ENCODE results near the gene ATP5MC2.
"Not testable (repeated sequence)": the region's sequence is repeated elsewhere in the genome, so short reads cannot be mapped to it uniquely, and the experiment has no call there.

The ATP5MC2 gene

GRCh38 chr12:53675701-53676607, at the start of gene ATP5MC2:
TSS of gene ATP5MC2 (minus strand) at chr12:53676083. CDS start at chr12:53672614, 3,469 bp downstream.
- peaks cover 25% of the 10 kb centered on the region for H3K36me3 Mint-ChIP-seq (ENCODE audit: low read depth)
- H3K9me3 Mint-ChIP-seq, result no peaks in the 10 kb centered on the region
- H3K27ac Mint-ChIP-seq, result peak within 1 kb of the TSS; percentile 92
- peak within 1 kb of the TSS; percentile 88 for H3K4me3 Mint-ChIP-seq
- peaks cover 36% of the 10 kb centered on the region for H3K27me3 Mint-ChIP-seq (ENCODE audit: low read depth)
- H3K4me1 Mint-ChIP-seq (ENCODE audit: low read depth), result peaks cover 23% of the 10 kb centered on the region

- H3K4me1 Mint-ChIP-seq (ENCODE audit: low read depth), result peaks cover 19% of the 10 kb centered on the region
- H3K4me3 Mint-ChIP-seq, result no peak overlapping the region
- H3K9me3 Mint-ChIP-seq, result no peaks in the 10 kb centered on the region
- no peaks in the 10 kb centered on the region for H3K27me3 Mint-ChIP-seq (ENCODE audit: low read depth)
- peak overlapping the region; percentile 17 for H3K27ac Mint-ChIP-seq
- H3K36me3 Mint-ChIP-seq (ENCODE audit: low read depth), result peaks cover 33% of the 10 kb centered on the region
These were observed 46.7 kb upstream of the ATP5MC2 start for GRCh38 chr12:53722450-53723041.

- H3K4me3 Mint-ChIP-seq, result no peak overlapping the region
- peaks cover 37% of the 10 kb centered on the region for H3K36me3 Mint-ChIP-seq (ENCODE audit: low read depth)
- peaks cover 7% of the 10 kb centered on the region for H3K4me1 Mint-ChIP-seq (ENCODE audit: low read depth)
- no peak overlapping the region for H3K27ac Mint-ChIP-seq
- no peaks in the 10 kb centered on the region for H3K27me3 Mint-ChIP-seq (ENCODE audit: low read depth)
- no peaks in the 10 kb centered on the region for H3K9me3 Mint-ChIP-seq
These were observed 45.1 kb upstream of the ATP5MC2 start for GRCh38 chr12:53720946-53721345.

DNA sequence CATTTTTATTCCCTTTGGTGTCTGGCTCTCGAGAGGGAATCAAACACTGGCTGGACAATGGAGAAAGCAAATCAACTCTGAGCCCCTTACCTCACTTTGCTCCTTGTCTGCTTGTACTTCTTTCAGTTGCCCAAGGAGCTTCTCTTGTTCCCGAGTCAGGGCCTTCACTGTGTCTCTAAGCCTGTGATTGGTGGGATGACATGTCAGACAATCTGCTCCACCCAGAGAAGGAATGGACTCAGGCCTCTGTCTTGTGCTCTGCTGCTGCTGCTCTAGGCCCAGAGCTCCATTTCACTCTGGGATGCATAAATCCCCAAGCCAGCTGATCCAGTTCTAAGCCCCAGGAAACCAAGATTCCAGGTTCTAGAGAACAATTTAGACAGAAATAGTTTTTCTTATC, 43.8 kb upstream of the ATP5MC2 start:
- H3K27ac Mint-ChIP-seq, result no peak overlapping the region
- no peaks in the 10 kb centered on the region for H3K9me3 Mint-ChIP-seq
- peaks cover 4% of the 10 kb centered on the region for H3K4me1 Mint-ChIP-seq (ENCODE audit: low read depth)
- H3K36me3 Mint-ChIP-seq (ENCODE audit: low read depth), result peaks cover 38% of the 10 kb centered on the region
- H3K4me3 Mint-ChIP-seq, result no peak overlapping the region
- no peaks in the 10 kb centered on the region for H3K27me3 Mint-ChIP-seq (ENCODE audit: low read depth)

DNA sequence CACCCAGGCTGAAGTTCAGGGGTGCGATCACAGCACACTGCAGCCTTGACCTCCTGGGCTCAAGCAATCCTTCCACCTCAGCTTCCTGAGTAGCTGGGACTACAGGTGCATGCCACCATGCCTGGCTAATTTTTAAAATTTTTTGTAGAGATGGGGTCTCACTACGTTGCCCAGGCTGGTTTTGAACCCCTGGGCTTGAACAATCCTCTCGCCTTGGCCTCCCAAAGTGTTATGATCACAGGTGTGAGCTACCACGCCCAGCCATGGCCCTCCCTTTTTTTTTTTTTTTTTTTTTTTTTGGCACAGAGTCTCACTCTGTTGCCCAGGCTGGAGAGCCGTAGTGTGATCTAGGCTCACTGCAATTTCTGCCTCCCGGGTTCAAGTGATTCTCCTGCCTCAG, 42.7 kb upstream of the ATP5MC2 start:
- H3K9me3 Mint-ChIP-seq; H3K4me3 Mint-ChIP-seq; H3K27me3 Mint-ChIP-seq (ENCODE audit: low read depth); H3K4me1 Mint-ChIP-seq (ENCODE audit: low read depth); H3K27ac Mint-ChIP-seq: not testable (repeated sequence)
- peaks cover 38% of the 10 kb centered on the region for H3K36me3 Mint-ChIP-seq (ENCODE audit: low read depth)

DNA sequence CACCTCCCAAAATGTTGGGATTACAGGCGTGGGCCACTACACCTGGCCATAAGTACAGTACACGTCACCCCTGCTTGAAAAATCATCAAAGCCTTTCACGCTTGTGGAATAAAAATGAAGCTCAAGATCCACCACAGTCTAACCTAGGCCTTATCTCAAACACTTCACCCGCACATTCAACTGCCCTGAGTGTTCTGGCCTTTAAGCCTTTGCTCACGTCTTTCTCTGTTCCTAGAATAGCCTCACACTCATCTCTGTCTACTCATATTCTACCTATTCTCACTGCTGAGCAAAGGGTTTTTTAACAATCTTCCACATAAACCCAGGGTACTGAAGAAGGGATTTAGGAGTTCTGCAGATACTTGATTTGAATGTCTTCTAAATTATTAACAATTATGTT, 41.4 kb upstream of the ATP5MC2 start:
- Mint-ChIP-seq H3K36me3 (ENCODE audit: low read depth) (peaks cover 35% of the 10 kb centered on the region), H3K4me3 (no peak overlapping the region), H3K27me3 (ENCODE audit: low read depth) (no peaks in the 10 kb centered on the region), H3K9me3 (no peaks in the 10 kb centered on the region), H3K4me1 (ENCODE audit: low read depth) (no peaks in the 10 kb centered on the region), H3K27ac (no peak overlapping the region)

DNA sequence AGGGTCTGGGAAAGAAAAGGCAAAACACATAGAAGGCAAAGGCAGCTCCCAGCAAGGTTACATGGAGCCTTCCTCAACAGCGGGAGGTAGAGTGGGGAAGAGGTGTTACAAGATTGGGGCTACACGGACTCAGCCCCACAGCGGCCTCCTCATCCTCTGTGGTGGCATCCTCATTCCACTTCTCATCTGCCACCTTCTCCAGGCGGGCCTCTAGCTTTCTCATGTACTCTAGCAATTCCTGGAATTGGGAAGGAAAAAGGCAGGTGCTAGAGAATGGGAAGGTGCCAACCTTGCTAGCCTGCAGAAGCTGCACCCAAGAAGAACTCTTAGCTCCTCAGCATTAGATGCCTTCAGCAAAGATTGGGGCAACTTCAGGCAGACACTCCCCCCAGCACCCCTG, 38.1 kb upstream of the ATP5MC2 start:
- Mint-ChIP-seq H3K27ac (no peak overlapping the region), H3K27me3 (ENCODE audit: low read depth) (peaks cover 4% of the 10 kb centered on the region), H3K4me3 (no peak overlapping the region), H3K4me1 (ENCODE audit: low read depth) (no peaks in the 10 kb centered on the region), H3K9me3 (no peaks in the 10 kb centered on the region), H3K36me3 (ENCODE audit: low read depth) (peaks cover 21% of the 10 kb centered on the region)

DNA sequence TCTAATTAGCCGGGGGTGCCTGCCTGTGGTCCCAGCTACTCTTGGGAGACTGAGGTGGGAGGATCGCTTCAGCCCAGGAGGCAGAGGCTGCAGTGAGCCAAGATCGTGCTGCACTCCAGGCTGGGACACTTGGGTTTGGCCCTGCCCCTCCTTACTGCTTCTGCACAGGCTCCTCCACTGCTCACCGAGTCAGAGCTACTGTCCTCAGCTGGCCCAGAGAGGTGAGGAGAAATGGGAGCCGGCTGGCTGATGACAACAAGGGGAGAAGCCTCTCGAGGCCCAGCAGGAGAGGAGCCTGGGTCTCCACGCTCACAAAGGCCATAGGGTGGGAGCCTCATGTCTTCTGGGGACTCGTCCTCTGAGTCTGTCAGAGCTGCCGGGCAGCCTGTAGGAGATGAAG, 37.6 kb upstream of the ATP5MC2 start:
- Mint-ChIP-seq H3K27ac (no peak overlapping the region), H3K27me3 (ENCODE audit: low read depth) (peaks cover 9% of the 10 kb centered on the region), H3K4me3 (no peak overlapping the region), H3K36me3 (ENCODE audit: low read depth) (peaks cover 21% of the 10 kb centered on the region), H3K9me3 (no peaks in the 10 kb centered on the region), H3K4me1 (ENCODE audit: low read depth) (no peaks in the 10 kb centered on the region)

GRCh38 chr12:53712059-53712643, 36.3 kb upstream of the ATP5MC2 start:
- no peaks in the 10 kb centered on the region for H3K9me3 Mint-ChIP-seq
- no peak overlapping the region for H3K27ac Mint-ChIP-seq
- no peaks in the 10 kb centered on the region for H3K4me1 Mint-ChIP-seq (ENCODE audit: low read depth)
- no peak overlapping the region for H3K4me3 Mint-ChIP-seq
- H3K27me3 Mint-ChIP-seq (ENCODE audit: low read depth), result peaks cover 15% of the 10 kb centered on the region
- peaks cover 21% of the 10 kb centered on the region for H3K36me3 Mint-ChIP-seq (ENCODE audit: low read depth)

- Mint-ChIP-seq H3K4me1 (ENCODE audit: low read depth) (no peaks in the 10 kb centered on the region), H3K4me3 (no peak overlapping the region), H3K36me3 (ENCODE audit: low read depth) (peaks cover 14% of the 10 kb centered on the region), H3K9me3 (no peaks in the 10 kb centered on the region), H3K27ac (no peak overlapping the region), H3K27me3 (ENCODE audit: low read depth) (peaks cover 30% of the 10 kb centered on the region)
These were observed 34.2 kb upstream of the ATP5MC2 start for GRCh38 chr12:53710091-53710490.

- Mint-ChIP-seq H3K4me3 (no peak overlapping the region), H3K27me3 (ENCODE audit: low read depth) (peaks cover 32% of the 10 kb centered on the region), H3K36me3 (ENCODE audit: low read depth) (peaks cover 12% of the 10 kb centered on the region), H3K27ac (no peak overlapping the region), H3K4me1 (ENCODE audit: low read depth) (no peaks in the 10 kb centered on the region), H3K9me3 (no peaks in the 10 kb centered on the region)
These were observed 33.8 kb upstream of the ATP5MC2 start for GRCh38 chr12:53709671-53710070.

- no peaks in the 10 kb centered on the region for H3K9me3 Mint-ChIP-seq
- peaks cover 65% of the 10 kb centered on the region for H3K27me3 Mint-ChIP-seq (ENCODE audit: low read depth)
- H3K4me3 Mint-ChIP-seq, result no peak overlapping the region
- no peak overlapping the region for H3K27ac Mint-ChIP-seq
- peaks cover 2% of the 10 kb centered on the region for H3K4me1 Mint-ChIP-seq (ENCODE audit: low read depth)
- peaks cover 1% of the 10 kb centered on the region for H3K36me3 Mint-ChIP-seq (ENCODE audit: low read depth)
These were observed 30.2 kb upstream of the ATP5MC2 start for GRCh38 chr12:53706080-53706479.

DNA sequence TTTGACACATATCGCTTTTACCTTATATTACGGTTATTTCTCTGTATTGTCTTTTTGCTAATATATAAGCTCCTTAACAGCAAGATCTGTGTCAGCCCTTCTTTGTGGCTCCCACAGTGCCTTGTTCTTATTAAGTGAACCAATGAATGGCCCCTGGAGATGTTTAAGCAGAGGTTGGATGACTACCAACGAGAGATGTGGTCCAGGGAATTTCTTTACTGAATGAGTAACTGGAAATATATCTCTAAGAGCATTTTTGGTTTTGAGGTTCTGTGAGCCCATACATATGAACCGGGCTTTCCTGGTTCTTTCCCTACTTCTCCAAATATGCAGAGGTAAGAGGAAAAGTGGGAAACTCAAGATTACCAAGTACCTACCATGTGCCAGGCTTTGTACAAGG, 27.9 kb upstream of the ATP5MC2 start:
- H3K36me3 Mint-ChIP-seq (ENCODE audit: low read depth), result no peaks in the 10 kb centered on the region
- H3K27me3 Mint-ChIP-seq (ENCODE audit: low read depth), result peaks cover 82% of the 10 kb centered on the region
- no peak overlapping the region for H3K4me3 Mint-ChIP-seq
- H3K9me3 Mint-ChIP-seq, result no peaks in the 10 kb centered on the region
- H3K27ac Mint-ChIP-seq, result no peak overlapping the region
- H3K4me1 Mint-ChIP-seq (ENCODE audit: low read depth), result peaks cover 2% of the 10 kb centered on the region

- no peak overlapping the region for H3K27ac Mint-ChIP-seq
- no peaks in the 10 kb centered on the region for H3K36me3 Mint-ChIP-seq (ENCODE audit: low read depth)
- peaks cover 6% of the 10 kb centered on the region for H3K4me1 Mint-ChIP-seq (ENCODE audit: low read depth)
- no peaks in the 10 kb centered on the region for H3K9me3 Mint-ChIP-seq
- H3K4me3 Mint-ChIP-seq, result no peak overlapping the region
- H3K27me3 Mint-ChIP-seq (ENCODE audit: low read depth), result peaks cover 90% of the 10 kb centered on the region
These were observed 25.8 kb upstream of the ATP5MC2 start for GRCh38 chr12:53701518-53702264.

Data from T-helper 1 cell treated with Interleukin-12 subunit alpha and Interleukin-12 subunit beta and Interleukin-4 antibody, amounts not matched to agents 30 μg/mL and 1 μg/mL, for 36 hours (primary cell).